GM12891 (cell line): ENCODE measurements around the gene KCNJ10.

ENCODE experiments used
- PAX5 ChIP-seq: IDR thresholded peaks from 2 replicates; pipeline ENCODE4 v1.6.1; 2011; ENCODE audit warnings: low read length, moderate library complexity, mild to moderate bottlenecking; ENCODE audit not compliant: insufficient read depth, severe bottlenecking
- POLR2A ChIP-seq: IDR thresholded peaks from 2 replicates; pipeline ENCODE4 v1.6.1; 2011; ENCODE audit warnings: low read depth, low read length, control low read depth
- POLR2AphosphoS5 ChIP-seq: IDR thresholded peaks from 2 replicates; pipeline ENCODE4 v1.6.1; 2011; ENCODE audit warnings: low read depth, low read length, control low read depth
- POU2F2 ChIP-seq: IDR thresholded peaks from 2 replicates; pipeline ENCODE4 v1.6.1; 2011; ENCODE audit warnings: low read depth, mild to moderate bottlenecking, control low read depth, low read length, moderate library complexity
- SPI1 ChIP-seq: IDR thresholded peaks from 2 replicates; pipeline ENCODE4 v1.6.1; 2011; ENCODE audit warnings: low read depth, low read length, control low read depth
- TAF1 ChIP-seq: IDR thresholded peaks from 2 replicates; pipeline ENCODE4 v1.6.1; 2011; ENCODE audit warnings: low read depth, low read length, control low read depth

DNA sequence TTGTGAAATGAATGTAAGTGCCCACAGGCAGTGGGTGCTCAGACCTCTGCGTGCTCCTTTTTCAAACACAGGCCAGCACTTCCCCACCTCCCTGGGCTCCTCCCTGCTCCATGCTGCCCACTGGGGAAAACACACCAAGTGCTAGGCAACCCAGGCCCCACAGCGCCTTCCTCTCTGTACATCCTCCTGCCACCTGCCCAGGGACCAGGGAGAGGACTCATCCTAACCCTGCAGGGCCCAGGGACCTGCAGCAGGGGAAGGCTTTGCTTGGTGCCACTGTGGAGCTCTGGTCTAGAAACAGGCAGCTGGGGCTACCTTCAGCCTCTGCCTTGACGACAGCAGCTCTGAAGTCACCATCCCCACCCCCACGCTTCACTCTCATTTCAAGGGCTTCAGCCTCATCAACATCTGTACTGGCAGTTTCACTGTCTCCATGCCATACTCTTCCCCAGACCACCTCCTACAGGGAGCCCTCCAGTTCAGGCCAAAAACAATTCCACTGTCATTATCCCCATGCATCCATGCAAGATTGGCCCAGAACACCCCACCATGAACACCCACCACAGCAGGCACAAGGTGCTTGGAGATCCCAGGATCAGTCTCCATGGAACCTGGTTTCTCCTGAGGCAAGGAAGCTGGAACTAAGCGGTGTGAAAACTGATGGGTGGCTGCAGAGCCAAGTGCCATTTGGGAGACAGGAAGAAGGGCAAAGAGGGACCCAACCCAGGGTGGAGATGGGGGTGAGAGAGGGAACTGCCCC, 27.4 kb upstream of the KCNJ10 start:
- TF ChIP-seq POLR2AphosphoS5 (no peak), PAX5 (no peak), POLR2A (no peak), TAF1 (no peak), SPI1 (no peak), POU2F2 (no peak)
